ENCODE measurements around the gene SPATA9.

- TF ChIP-seq POLR2A (IDR thresholded peaks at IDR 0.05), result no peak
- no peak for TF ChIP-seq CTCF (IDR thresholded peaks at IDR 0.05)
Observed at GRCh38 chr5:95649274-95649673, 33.5 kb downstream of the SPATA9 start.
